Measurements from ENCODE around the gene ADO.

DNA sequence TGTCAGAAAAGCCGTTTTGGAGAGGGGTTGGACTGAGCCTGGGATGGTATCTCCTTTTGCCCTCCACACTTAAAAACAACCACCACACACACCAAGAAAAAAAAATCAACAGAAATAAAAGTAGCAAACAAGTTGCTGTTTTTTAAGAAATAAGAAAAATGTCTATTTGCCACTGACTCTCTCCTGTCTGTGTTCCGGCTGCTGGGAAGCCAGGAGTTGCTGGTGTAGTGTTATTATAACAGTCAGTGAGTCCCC is 11.5 kb downstream of the ADO start:
- TF ChIP-seq, protein P1, sequence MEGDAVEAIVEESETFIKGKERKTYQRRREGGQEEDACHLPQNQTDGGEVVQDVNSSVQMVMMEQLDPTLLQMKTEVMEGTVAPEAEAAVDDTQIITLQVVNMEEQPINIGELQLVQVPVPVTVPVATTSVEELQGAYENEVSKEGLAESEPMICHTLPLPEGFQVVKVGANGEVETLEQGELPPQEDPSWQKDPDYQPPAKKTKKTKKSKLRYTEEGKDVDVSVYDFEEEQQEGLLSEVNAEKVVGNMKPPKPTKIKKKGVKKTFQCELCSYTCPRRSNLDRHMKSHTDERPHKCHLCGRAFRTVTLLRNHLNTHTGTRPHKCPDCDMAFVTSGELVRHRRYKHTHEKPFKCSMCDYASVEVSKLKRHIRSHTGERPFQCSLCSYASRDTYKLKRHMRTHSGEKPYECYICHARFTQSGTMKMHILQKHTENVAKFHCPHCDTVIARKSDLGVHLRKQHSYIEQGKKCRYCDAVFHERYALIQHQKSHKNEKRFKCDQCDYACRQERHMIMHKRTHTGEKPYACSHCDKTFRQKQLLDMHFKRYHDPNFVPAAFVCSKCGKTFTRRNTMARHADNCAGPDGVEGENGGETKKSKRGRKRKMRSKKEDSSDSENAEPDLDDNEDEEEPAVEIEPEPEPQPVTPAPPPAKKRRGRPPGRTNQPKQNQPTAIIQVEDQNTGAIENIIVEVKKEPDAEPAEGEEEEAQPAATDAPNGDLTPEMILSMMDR (IDR thresholded peaks at IDR 0.05), result no peak
- no peak for TF ChIP-seq POLR2A (IDR thresholded peaks at IDR 0.05)
- no peak for TF ChIP-seq EP300 (IDR thresholded peaks at IDR 0.05)
- no peak for TF ChIP-seq POLR2AphosphoS5 (IDR thresholded peaks at IDR 0.05)

All from stomach (tissue), 4 donors.